Gastroesophageal sphincter (tissue), 3 donors: ENCODE measurements around the gene RALA.
A peak's percentile ranks its signal among the peaks of the same experiment; 100 is the strongest.

ENCODE experiments used
- EP300 ChIP-seq: sonication (generic); formaldehyde crosslinking; IDR thresholded peaks from one replicate; pipeline ENCODE4 v1.6.1; 2017; ENCODE audit warnings: antibody characterized with exemption, mild to moderate bottlenecking
- POLR2A ChIP-seq, 2 donors: fragments of 450-650 bp; IDR thresholded peaks; one replicate each; pipeline ENCODE4 v1.6.1; 2017; ENCODE audit warnings: antibody characterized with exemption in 2 of 2, mild to moderate bottlenecking in 2 of 2, moderate library complexity in 1 of 2
- POLR2AphosphoS5 ChIP-seq: sonication (generic); formaldehyde crosslinking; IDR thresholded peaks from one replicate; pipeline ENCODE4 v1.6.1; 2017; ENCODE audit warnings: antibody characterized with exemption
- TF ChIP-seq, protein P1 (sequence below), 4 experiments: fragments of 200-600 bp in 2 of 4; fragments of 450-650 bp in 2 of 4; sonication (generic) in 1 of 4; IDR thresholded peaks; one replicate each; pipeline ENCODE4 v1.5.1; 2017 to 2019; ENCODE audit warnings: antibody characterized with exemption in 4 of 4, mild to moderate bottlenecking in 2 of 4, moderate library complexity in 2 of 4

DNA sequence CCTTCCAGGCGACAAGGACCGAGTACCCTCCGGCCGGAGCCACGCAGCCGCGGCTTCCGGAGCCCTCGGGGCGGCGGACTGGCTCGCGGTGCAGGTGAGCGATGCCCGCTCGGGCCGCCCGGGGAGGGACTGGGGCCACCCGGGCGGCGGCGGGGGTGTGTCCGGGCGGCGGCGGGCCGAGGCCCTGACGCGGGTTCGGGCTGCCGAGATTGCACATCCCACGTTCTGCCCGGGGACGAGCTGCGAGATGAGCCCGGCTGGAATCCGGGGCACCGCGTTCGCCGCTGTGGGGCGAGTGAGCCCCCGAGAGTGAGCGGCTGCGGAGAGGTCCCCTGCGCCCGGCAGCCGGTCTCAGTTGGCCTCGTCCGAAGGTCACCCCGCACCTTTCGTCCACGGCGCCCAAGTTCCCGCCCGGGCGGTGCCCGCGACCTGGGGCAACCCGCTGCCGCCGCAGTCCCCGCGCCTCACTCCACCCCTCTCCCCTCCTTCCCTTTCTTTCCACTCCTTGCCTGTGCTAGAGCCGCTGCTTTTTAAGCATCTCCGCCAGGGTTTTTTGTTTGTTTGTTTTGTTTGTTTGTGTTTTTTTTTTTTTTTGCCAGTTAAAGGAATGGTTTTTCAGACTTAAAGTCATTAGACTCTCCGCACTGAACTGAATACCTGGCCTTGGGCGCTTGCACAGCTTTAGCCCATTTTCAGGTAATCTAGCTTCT lies 515 bp downstream of the RALA start:
- TF ChIP-seq EP300 (no peak), POLR2A (IDR thresholded peaks at IDR 0.05) (peak in 1 of 2 donors; percentile 25), POLR2AphosphoS5 (no peak)
- TF ChIP-seq, protein P1, sequence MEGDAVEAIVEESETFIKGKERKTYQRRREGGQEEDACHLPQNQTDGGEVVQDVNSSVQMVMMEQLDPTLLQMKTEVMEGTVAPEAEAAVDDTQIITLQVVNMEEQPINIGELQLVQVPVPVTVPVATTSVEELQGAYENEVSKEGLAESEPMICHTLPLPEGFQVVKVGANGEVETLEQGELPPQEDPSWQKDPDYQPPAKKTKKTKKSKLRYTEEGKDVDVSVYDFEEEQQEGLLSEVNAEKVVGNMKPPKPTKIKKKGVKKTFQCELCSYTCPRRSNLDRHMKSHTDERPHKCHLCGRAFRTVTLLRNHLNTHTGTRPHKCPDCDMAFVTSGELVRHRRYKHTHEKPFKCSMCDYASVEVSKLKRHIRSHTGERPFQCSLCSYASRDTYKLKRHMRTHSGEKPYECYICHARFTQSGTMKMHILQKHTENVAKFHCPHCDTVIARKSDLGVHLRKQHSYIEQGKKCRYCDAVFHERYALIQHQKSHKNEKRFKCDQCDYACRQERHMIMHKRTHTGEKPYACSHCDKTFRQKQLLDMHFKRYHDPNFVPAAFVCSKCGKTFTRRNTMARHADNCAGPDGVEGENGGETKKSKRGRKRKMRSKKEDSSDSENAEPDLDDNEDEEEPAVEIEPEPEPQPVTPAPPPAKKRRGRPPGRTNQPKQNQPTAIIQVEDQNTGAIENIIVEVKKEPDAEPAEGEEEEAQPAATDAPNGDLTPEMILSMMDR (IDR thresholded peaks at IDR 0.05), result no peak
